ENCODE measurements around the gene PLA2G5.

DNA sequence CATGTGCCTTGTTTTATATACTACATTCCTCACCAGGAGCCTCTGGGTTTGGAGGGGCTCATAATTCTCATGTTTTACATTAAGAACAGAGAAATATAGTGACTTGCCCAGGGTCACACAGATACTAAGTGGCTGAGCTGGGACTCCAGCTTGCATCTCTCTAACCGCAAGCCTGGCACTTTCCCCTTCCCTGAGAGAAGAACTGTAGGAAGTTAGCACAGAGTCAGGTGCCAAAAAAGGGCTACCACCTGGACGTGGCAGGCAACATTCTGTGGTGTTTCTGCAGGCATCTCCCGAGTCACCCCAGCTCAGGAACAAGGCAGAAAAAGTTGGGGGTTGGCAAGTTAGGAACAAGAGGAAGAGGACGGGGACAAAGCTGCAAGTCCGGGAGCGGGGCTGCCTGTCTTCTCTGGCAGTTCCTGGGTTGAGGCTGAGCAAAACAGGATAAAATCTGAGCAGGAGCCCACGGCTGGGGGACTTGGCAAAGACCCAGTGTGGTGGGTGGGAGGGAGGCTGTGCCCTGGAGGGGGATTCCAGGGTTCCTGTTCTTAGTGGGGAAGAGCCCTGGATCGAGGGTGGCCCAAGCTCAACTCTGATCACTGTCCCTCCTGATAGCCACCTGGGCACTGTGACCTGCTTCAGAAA, 9.8 kb downstream of the PLA2G5 start:
- TF ChIP-seq CTCF (IDR thresholded peaks at IDR 0.05): no peak
- no peak for TF ChIP-seq POLR2AphosphoS5 (IDR thresholded peaks at IDR 0.05)
